ENCODE measurements around the gene TESK1.
A peak's percentile ranks its signal among the peaks of the same experiment; 100 is the strongest.

The TESK1 gene

DNA sequence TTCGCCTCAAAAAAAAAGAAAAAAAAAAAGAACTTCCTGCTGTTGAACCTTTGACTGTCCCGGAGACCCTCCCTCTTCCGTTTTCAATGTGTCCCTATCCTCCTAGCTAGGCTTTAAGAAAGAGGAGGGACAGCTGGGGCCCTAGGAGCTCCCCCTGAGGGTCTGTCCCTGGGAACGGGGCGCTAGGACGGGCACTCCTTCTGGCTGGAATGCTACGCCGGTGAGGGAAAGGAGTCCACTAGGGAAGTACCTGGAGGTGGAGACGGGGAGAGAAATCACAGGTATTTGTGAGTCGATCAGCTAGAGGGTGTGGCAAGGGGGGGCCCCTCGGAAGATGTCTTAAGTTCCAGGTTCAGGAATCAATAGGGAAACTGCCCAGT, 41.1 kb downstream of the TESK1 start:
- Histone ChIP-seq H3K4me3 (replicated peaks; ENCODE audit: insufficient read depth, low read length) (peak overlapping the region; percentile 54), H3K27ac (replicated peaks) (peak overlapping the region; percentile 65), H3K27me3 (ENCODE audit: insufficient read depth, poor library complexity, severe bottlenecking) (no peaks in the 10 kb centered on the region)
- no peak for TF ChIP-seq GABPA (IDR thresholded peaks at IDR 0.05; ENCODE audit: low read depth)
- TF ChIP-seq, protein P1, sequence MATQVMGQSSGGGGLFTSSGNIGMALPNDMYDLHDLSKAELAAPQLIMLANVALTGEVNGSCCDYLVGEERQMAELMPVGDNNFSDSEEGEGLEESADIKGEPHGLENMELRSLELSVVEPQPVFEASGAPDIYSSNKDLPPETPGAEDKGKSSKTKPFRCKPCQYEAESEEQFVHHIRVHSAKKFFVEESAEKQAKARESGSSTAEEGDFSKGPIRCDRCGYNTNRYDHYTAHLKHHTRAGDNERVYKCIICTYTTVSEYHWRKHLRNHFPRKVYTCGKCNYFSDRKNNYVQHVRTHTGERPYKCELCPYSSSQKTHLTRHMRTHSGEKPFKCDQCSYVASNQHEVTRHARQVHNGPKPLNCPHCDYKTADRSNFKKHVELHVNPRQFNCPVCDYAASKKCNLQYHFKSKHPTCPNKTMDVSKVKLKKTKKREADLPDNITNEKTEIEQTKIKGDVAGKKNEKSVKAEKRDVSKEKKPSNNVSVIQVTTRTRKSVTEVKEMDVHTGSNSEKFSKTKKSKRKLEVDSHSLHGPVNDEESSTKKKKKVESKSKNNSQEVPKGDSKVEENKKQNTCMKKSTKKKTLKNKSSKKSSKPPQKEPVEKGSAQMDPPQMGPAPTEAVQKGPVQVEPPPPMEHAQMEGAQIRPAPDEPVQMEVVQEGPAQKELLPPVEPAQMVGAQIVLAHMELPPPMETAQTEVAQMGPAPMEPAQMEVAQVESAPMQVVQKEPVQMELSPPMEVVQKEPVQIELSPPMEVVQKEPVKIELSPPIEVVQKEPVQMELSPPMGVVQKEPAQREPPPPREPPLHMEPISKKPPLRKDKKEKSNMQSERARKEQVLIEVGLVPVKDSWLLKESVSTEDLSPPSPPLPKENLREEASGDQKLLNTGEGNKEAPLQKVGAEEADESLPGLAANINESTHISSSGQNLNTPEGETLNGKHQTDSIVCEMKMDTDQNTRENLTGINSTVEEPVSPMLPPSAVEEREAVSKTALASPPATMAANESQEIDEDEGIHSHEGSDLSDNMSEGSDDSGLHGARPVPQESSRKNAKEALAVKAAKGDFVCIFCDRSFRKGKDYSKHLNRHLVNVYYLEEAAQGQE (IDR thresholded peaks at IDR 0.05; ENCODE audit: insufficient replicate concordance, low read depth) = no peak
- no peak for TF ChIP-seq SPI1 (IDR thresholded peaks at IDR 0.05; ENCODE audit: borderline replicate concordance, low read depth)
- TF ChIP-seq, protein P2, sequence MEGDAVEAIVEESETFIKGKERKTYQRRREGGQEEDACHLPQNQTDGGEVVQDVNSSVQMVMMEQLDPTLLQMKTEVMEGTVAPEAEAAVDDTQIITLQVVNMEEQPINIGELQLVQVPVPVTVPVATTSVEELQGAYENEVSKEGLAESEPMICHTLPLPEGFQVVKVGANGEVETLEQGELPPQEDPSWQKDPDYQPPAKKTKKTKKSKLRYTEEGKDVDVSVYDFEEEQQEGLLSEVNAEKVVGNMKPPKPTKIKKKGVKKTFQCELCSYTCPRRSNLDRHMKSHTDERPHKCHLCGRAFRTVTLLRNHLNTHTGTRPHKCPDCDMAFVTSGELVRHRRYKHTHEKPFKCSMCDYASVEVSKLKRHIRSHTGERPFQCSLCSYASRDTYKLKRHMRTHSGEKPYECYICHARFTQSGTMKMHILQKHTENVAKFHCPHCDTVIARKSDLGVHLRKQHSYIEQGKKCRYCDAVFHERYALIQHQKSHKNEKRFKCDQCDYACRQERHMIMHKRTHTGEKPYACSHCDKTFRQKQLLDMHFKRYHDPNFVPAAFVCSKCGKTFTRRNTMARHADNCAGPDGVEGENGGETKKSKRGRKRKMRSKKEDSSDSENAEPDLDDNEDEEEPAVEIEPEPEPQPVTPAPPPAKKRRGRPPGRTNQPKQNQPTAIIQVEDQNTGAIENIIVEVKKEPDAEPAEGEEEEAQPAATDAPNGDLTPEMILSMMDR (IDR thresholded peaks at IDR 0.05; ENCODE audit: insufficient read depth, low read length) = no peak
- no peak for TF ChIP-seq POLR2AphosphoS5 (IDR thresholded peaks at IDR 0.05; ENCODE audit: low read depth)
- DNase-seq (ENCODE audit: low read depth in 1 of 2, low spot score in 1 of 2) = no peak

DNA sequence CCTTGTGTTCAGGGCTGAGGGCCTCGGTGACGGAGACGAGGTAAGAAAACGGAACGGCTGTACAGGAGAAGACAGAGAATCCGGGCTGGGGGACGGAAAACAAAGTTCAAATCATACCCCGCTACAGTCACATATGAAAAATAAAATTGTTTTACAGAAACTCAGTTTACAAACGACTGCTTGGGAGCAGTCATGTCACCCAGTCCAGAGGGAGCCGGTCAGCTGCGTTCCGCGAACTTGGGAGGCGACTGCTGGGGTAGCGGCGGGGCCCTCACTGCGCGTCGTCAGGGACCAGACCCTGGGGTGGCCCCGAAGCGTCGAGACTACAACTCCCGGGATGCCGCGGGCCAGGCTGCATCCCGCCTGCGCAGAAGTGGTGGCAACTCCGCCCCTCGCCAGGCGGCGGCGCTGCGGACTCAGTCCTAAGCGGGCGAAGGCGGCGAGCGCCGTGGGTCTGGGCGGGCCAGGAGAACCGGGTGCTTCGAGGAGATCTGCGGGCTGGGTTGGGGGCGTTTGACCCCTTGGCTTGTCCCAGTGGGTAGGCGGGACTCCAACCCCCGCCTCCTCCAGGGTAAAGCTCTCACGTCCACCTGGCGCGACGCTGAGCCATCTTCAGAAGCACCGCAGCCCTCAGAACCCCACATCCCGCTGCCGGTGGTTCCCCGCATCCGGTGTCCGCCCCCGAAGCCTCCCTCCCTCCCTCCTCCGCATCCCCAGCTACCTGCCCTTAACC, 41.6 kb downstream of the TESK1 start:
- DNase-seq (ENCODE audit: low read depth in 1 of 2, low spot score in 1 of 2) = peak; percentile 78 to 88
- peak overlapping the region; percentile 54 for H3K4me3 ChIP-seq (replicated peaks; ENCODE audit: insufficient read depth, low read length)
- TF ChIP-seq, protein P1 (IDR thresholded peaks at IDR 0.05; ENCODE audit: insufficient replicate concordance, low read depth) = no peak
- TF ChIP-seq POLR2AphosphoS5 (IDR thresholded peaks at IDR 0.05; ENCODE audit: low read depth) = peak; percentile 50; the same call in 1 of the 2 replicates
- peak; percentile 42; the same call in 1 of the 2 replicates for TF ChIP-seq GABPA (IDR thresholded peaks at IDR 0.05; ENCODE audit: low read depth)
- no peak for TF ChIP-seq SPI1 (IDR thresholded peaks at IDR 0.05; ENCODE audit: borderline replicate concordance, low read depth)
- TF ChIP-seq, protein P2 (IDR thresholded peaks at IDR 0.05; ENCODE audit: insufficient read depth, low read length) = peak; percentile 71
- peak overlapping the region; percentile 65 for H3K27ac ChIP-seq (replicated peaks)
- H3K27me3 ChIP-seq (ENCODE audit: insufficient read depth, poor library complexity, severe bottlenecking) = no peaks in the 10 kb centered on the region

DNA sequence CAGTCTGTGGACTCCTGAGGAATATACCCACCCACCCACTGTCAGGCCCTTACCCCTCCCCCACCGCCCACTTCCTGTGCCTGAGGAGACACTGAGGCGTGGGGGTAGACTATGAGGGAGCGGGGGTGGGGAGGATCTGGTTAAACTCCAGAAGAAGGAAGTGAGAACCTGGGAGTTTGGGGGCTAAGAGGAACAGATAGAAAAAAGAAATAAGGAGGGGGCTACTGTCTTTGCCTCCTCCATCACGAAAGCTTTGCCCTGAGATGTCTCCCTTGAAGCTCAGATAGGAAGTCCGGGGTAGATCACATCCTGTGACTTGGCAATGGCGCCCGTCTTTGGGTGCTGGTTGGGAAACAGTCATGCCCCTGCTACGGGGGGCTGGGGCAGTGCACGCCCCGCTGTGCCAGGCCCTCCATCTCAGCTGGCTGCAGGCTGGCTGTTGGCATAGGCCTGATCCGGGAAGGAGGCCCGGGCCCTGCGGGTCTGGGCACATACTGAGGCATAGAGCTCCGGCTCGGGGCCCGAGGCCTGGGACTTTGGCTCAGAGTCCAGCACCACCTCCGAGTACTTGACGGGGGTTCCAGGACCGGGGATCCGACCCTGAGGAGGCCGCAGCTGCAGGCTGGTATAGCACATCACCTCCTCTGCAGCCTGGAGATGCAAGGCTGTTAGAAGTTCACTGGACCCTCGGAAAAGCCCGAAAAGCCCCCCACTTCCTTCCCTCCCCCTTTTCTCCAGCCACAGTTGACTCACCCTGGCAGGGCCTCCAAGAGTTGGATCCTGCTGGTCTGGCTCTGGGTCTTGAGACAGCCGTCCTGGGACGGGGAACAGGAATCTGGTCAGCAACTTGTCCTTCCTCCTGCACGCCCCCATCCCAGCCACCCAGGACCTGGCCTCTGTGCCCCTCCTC, 44.6 kb downstream of the TESK1 start:
- Histone ChIP-seq H3K27ac (replicated peaks) (peak overlapping the region; percentile 64), H3K27me3 (ENCODE audit: insufficient read depth, poor library complexity, severe bottlenecking) (no peaks in the 10 kb centered on the region), H3K4me3 (replicated peaks; ENCODE audit: insufficient read depth, low read length) (no peak overlapping the region)
- no peak for TF ChIP-seq POLR2AphosphoS5 (IDR thresholded peaks at IDR 0.05; ENCODE audit: low read depth)
- TF ChIP-seq, protein P2 (IDR thresholded peaks at IDR 0.05; ENCODE audit: insufficient read depth, low read length) = no peak
- peak; percentile 82 for TF ChIP-seq SPI1 (IDR thresholded peaks at IDR 0.05; ENCODE audit: borderline replicate concordance, low read depth)
- no peak for TF ChIP-seq GABPA (IDR thresholded peaks at IDR 0.05; ENCODE audit: low read depth)
- TF ChIP-seq, protein P1 (IDR thresholded peaks at IDR 0.05; ENCODE audit: insufficient replicate concordance, low read depth) = no peak
- peak; percentile 59 for DNase-seq (ENCODE audit: low read depth in 1 of 2, low spot score in 1 of 2)
